Activated CD4-positive, alpha-beta T cell treated with anti-CD3 and anti-CD28 coated beads, Interleukin-2, amount 50 U/mL, for 16 hours (primary cell): ENCODE data around the gene PPP4R3B.
"Not testable (repeated sequence)": the region's sequence is repeated elsewhere in the genome, so short reads cannot be mapped to it uniquely, and the experiment has no call there.

Source experiments
- DNase-seq: peaks from one replicate; pipeline ENCODE4 v3.0.0-alpha.2; 2020

The PPP4R3B gene

DNA sequence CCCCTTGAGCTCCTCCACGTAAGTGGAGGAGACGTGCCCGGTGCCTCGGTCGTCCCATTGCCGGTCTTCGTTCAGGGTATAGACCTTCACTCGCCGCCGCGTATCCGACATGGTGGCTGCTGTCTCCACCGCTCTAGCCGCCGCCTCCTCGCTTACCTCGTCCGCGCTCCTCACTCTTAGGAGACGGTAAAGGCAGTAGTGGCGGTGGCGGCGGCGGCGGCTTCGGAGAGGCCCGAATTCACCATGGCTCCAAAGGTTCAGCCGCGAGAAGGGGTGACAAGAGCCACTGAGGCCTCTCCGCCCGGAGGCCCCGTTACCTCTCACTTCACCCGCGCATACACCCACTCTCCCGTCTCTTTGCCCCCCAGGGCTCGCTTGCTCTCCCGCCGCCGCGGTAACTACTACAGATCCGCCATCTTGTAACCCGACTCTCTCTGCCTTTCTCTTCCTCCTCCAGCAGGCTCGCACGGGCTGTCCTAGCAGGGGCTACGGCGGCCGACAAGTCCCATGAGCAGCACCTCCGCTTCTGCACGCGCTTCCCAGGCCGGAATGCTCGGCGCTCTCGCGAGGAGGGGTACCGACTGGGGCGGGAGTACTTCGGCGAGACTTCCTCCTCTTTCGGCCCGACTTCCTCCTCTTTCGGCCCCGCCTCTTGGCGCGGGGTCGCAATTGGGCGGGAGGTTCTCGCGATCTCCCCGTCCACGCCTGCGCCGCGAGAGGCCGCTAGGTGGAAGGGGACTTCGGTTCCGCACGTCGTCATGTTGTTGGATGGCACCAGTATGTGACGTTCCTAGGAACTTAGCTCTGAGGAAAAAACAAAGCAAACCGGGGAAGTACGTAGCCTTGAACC lies at the start of gene PPP4R3B:
Gene PPP4R3B (minus strand): TSS at position 448 of the 850 bp plus-strand sequence. CDS start 337 bp downstream, at position 111.
- DNase-seq = peak; percentile 99

DNA sequence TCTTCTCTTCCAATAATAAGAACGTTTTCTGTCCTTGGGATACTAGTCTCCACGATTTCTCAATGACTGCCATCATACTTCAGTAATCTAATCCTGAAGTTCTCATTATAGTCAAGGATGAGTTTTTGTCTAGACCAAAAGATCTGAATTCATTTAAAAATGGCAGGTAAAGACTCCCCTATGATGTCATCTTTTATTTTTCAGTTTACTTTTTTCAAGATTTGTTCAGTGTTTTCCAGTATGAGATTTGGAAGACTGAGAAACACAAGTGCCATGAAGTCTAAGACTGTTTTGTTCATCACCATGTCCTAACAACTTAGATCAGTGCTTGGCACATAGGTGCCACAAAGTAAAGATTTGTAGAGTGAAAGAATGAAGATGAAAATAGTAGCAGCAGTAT lies 35.8 kb upstream of the PPP4R3B start:
- no peak for DNase-seq

DNA sequence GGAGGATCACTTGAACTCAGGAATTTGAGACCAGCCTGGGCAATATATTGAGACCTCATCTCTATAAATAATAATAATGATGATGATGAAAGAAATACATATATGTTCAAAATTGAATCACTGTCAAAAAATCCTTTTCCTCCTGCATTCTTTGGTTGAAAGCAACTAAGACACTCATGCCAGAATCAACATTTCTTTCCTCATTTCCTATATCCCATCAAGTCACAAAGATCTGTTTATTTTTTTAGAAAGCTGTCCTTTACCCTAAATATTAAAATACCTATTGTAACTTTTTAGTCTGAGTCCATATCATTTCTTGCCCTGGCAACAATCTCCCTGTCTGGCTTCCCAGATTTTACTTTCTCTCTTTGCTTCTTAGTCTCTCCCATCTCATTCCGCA lies 31.8 kb upstream of the PPP4R3B start:
- no peak for DNase-seq

DNA sequence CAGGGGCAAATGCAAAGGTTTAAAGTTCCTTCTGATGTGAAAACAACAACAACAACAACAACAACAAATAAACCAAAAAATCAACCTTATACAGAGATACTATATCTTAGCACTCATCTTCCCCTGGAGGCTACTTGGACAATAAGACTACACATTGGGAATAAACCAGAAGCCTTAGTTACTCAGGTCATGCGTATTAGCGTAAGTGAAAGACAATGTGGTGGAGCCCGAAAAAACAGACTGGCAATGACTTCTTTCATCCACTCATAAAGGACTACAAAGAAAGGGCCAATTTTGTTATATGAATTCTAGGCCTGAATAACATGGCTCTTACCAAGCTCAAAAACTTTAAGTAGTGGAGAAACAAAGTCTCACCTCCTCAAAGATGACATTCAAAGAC lies 19.4 kb upstream of the PPP4R3B start:
- no peak for DNase-seq

DNA sequence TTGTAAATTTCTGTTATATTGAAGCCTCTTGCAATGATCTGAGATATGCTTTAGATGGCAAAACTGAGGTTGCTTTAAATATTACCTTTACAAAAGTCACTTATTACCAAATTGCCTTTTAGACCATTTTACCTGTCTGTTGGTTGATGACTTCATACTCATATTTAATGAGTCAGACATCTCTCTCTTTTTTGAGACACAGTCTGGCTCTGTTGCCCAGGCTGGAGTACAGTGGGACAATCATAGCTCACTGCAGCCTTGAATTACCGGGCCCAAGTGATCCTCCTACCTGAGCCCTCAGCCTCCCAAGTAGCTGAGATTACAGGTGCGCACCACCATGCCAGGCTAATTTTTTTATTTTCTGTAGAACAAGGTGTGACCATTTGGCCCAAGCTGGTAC lies 11.5 kb upstream of the PPP4R3B start:
- no peak for DNase-seq

DNA sequence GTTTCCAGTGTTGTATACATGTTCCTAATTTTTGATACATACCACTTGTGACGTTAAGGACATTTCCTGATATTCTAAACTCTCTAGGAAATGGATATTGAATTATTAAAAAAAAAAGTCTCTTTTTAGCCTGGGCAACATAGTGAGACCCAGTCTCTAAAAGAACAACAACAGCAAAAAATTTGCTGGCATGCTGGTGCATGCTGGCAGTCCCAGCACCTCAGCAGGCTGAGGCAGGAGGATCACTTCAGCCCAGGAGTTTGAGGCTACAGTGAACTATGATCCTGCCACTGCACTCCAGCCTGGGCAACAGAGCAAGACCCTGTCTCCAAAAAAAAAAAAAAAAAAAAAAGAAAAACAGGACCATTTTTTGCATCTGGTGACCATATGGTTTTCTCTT lies 10.5 kb upstream of the PPP4R3B start:
- DNase-seq = no peak

DNA sequence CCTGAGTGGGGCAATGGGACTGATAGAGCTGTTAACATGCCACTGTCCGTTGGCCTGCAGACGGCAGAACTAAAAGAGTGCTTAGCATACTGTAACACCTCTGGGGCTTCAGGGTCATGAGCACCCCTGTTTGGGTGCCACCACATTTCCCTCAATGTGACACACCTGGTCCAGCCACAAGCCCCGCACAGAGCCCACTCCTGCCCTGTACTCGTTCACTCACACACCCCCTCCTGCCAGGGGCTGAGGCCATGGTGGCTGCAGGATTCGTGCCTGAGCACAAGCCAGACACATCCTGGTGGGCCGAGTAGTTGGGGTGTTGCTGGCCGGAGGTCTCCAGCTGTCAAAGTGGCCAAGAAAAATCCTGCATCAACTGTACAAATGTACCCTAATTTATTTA lies 4.4 kb upstream of the PPP4R3B start:
- DNase-seq = no peak

DNA sequence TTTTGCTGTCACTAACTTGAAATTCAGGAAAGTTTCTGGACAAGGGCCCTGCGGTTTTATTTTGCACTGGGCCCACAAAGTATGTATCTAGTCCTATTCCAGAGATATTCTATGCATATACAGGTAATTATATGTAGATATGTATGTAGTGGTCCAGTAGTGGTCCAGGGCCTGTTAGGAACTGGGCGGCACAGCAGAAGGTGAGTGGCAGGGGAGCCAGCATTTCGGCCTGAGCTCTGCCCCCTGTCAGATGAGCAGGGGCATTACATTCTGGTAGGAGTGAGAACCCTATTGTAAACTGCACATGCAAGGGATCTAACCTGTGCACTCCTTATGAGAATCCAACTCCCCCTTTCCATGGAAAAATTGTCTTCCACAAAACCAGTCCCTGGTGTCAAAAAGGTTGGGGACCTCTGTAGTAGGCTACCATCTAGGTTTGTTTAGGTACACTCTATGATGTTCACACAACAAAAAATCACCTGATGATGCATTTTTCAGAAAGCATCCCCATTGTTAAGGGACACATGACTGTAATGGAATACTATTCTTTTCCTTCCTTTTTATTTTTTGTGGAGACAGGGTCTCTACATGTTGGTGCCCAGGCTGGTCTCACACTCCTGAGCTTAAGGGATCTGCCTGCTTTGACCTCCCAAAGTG lies 2.8 kb upstream of the PPP4R3B start:
- DNase-seq = peak; percentile 41

DNA sequence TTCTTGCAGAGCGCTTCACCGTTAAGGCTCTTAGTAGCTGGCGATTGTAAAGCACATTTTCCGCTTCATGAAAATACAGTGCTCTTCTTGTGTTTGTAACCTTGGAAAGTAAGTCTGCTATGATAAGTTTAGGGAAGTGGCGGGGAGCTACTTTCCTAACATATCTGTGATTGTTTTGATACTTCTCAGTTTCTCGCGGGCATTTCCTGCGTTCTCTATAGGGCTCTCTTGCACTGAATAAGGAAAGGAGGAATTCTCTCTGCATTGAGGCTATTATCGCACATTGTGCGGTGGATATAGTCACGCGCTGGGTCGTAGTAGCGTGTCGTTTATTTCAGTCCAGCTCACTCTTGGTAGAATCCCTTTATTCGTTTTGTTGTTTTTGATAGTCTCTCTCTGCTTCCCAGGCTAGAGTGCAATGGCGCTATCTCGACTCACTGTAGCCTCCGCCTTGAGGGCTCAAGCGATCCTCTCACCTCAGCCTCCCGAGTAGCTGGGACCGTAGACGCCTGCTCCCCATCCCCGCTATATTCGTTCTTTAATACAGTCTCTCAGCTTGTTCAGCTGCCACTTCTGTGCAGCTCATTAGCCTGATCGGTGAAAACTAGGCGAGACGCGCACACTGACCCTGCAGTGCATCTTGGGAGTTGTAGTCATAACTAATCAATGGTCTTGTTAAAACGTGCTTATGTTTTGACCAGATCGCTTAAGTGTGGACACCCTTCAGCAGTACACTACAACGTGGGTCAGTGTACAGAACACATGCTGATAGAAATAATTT lies 1.0 kb upstream of the PPP4R3B start:
- peak; percentile 67 for DNase-seq

DNA sequence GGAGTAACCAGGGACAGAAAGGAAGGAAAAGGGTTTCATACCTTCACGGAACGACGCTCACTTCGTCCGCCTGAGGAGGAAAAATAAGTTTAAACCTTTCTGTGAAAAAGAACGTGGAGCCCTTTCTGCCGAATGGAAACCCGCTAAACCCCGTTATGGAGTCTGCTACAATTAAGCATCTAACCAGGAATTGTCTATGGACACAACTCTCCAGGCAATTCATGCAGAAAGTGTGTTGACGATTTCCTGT lies 528 bp upstream of the PPP4R3B start:
- no peak for DNase-seq

DNA sequence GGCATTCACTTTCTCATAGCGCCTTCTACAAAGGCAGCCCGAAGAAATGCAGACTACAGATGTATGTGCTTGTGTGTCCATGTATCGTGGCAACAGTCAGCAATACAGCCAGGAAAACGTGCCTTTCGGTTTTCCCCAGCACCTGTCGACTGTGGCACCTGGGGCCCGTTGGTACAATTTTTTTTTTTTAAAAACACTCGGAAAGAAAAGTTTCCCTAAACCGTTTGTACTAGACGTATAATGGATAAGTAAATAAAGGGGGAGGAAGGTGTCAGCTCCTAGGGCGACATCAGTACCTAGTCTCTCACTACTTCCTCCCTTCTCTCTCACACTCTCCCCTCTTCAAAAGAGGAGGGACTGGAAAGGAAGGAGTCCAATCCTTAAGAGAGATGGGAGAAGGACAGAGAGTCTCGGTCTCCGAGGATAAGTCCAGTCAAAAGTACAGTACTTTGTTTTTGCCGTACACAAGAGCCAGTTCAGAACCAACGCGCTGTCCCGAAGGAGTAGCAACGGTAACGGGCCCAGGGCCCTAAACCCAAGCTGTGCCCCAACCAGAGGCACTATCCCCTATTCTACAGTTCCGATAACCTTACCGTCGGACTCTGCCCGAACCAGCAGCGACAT lies 759 bp downstream of the PPP4R3B start:
- peak; percentile 54 for DNase-seq

DNA sequence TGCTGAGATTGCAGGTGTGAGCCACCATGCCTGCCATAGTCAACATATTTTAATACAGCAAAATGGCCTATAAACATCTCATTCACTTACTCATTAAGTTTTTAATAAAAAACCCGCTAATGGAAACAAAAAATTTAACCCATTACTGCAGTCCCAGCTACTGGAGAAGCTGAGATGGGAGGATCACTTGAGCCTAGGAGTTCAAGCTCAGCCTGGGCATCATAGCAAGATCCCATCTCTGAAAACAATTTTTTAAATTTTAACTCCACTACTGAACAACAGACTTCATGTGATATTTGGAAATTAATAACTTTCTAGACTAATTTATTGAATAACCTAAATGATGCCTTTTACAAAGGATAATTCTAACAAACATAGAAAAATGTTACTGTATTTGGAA lies 5.4 kb downstream of the PPP4R3B start:
- no peak for DNase-seq

DNA sequence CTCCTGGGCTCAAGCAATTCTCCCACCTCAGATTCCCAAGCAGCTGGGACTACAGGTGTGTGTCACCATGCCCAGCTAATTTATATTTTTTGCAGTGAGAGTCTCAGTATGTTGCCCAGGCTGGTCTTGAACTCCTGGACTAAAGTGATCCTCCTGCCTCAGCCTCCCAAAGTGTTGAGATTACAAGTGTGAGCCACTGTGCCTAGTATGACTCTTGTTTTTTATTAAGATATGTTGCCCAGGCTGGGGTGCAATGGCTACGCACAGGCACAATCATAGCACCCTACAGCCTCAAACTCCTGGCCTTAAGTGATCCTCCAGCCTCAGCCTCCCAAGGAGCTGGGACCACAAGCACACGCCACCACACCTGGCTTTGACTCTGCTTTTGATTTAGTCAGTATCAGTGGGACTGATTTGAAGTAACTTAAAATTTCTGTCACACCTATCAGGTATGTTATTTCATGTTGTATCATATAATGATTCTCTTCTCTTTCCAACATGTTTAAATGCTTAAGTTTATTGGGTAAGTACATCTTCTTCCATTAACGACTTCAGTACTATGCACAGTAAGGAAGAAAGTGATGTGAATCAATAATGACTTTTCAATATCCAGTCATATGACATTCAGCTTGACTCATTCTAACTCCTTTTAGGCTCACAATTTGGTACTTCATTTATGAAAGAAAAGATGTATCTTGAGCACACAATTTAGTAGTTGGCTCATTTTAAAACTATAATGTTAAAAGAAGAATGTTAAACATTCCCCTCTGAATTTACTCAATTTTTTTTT lies 6.3 kb downstream of the PPP4R3B start:
- no peak for DNase-seq

DNA sequence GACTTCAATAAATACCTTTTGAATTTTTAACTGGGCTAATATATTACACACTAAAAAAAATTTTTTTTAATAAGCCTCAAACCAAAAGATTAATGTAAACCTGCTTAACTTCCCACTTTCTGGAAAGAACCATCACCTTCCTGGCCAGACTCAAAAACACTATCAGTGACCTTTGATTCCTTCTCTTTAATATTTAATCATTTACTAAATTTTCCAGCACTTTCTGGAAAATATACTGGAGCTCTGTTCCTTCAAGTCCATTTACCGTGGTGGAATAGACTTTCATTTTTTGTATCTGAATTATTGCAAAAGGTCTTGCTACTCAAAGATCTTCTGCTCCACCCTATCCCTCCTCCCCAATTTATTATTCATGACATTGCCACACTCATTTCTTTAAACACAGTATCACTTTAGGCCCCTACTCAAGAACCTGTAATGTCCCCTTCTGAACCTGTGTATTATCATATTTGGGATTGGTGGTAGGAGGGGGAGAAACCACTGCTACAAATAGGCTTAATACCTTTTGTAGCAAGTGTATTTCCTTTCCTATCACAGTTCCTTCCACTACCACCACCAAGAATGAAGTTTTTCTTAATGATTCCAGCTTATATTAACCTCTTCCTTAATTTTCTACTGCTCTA lies 7.4 kb downstream of the PPP4R3B start:
- DNase-seq = no peak

DNA sequence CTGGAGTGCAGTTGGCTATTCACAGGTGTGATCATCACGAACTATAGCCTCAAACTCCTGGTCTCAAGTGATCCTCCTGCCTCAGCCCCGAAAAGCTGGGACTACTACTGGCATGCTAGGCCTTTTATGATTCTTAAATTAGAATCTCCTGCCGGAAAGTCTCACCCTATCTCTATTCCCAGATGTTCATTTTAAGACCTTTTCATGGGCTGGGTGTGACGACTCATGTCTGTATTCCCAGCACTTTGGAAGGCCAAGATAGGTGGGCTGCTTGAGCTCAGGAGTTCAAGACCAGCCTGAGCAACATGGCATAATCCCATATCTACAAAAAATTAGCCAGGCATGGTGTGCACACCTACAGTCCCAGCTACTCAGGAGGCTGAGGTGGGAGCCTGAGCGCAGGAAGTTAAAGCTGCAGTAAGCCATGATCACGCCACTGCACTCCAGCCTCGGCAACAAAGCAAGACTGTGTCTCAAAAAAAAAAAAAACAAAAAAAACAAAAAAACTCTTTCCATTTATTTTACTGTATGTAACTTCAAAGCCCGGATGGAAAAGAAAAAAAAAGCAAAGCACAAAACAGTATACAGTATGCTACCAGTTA lies 8.1 kb downstream of the PPP4R3B start:
- DNase-seq = no peak

DNA sequence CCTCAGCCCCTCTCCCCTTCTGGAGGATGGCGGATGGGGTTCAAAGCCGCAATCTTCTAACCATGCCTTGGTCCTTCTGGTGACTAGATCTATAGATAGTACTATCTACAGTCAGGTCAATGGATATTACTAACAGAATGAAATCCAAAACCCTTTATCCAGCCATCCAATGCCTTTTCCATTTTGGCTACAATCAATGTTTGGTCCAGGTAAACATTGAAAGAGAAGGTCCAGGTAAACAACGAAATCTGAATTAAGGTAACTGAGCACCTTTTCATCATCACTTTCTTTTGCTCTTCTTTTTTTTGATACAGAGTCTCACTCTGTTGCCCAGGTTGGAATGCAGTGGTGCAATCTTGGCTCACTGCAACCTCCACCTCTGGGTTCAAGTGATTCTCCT lies 9.7 kb downstream of the PPP4R3B start:
- no peak for DNase-seq

DNA sequence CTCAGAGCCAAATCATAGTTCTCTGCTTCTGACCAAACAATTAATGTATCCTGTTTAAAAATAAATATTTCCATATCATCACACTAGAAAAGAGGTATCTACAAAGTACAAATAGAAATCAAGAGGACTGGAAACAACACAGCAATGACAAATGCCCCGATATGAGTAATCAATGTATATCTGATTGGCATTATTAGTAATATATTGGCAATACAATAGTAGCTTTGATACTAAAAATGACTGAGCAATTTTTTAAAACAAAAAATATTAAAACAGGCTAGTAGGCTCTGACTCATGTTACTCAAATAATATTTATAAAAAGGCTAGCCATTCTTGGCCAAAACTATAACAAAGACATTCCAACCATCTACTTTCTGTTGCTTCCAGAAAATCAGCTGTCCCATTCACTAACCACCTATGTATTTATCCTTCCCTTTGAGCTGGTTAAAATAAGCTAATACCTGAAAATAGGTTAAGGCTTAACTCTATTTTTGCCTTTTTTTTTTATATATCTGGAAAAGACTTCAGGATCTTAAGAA lies 13.3 kb downstream of the PPP4R3B start:
- no peak for DNase-seq

DNA sequence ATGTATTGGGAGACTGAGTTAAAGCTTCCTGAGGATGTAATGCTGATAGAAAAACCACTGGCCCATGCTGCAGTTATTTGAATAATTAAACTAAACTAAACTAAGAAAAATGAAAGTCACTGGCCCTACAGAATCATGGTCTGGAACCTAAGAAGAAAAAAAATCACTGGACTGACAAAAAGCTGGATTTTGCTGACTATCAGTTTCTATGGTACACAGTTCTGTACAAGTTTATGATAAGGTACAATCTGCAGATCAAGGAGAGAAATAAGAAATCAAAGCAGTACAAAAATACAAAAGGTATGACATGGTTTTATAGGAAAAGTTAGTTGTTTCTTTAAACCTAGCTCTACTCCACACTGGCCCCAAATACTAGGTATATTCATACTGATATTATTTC lies 15.6 kb downstream of the PPP4R3B start:
- no peak for DNase-seq

DNA sequence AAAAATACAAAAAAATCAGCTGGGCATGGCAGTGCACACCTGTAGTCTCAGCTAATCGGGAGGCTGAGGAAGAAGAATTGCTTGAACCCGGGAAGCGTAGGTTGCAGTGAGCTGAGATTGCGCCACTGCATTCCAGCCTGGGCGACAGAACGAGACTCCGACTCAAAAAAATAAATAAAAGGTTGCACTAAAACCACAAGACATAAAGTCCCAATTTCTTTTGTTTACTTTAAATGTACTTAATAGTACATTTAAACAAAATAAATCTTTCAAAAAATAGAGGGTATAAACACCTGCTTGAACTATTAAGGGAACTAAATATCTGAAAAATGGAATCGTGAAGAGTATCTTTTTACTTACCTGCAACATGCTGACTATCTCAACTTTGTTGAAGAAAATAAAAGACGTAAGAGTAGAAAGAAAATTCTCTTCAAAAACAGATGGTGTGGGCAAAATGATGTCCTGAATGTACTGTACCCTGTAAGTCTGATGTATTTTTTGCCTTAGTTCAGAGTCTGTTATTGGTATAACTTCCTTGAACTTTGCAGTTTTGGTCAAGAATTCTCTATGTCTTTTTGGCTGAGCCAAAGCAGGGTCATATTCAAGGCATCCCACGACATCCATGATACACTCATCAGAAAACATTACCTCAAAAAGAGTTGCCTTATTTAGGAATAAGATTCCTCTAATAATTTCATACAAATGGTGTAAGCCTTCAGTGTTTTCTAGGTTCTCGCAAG lies 19.2 kb downstream of the PPP4R3B start:
- DNase-seq = no peak

DNA sequence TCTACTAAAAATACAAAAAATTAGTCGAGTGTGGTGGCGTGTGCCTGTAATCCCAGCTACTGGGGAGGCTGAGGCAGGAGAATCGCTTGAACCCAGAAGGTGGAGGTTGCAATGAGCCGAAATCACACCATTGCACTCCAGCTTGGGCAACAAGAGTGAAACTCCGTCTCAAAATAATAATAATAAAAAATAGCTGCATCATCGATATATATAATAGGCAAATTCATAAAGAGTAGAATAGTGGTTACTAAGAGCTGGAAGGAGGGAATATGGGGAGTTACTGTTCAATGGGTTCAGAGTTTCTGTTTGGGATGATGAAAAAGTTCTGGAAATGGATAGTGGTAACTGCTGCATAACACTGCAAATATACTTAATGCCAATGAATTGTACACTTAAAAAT lies 20.6 kb downstream of the PPP4R3B start:
- DNase-seq = not testable (repeated sequence)

DNA sequence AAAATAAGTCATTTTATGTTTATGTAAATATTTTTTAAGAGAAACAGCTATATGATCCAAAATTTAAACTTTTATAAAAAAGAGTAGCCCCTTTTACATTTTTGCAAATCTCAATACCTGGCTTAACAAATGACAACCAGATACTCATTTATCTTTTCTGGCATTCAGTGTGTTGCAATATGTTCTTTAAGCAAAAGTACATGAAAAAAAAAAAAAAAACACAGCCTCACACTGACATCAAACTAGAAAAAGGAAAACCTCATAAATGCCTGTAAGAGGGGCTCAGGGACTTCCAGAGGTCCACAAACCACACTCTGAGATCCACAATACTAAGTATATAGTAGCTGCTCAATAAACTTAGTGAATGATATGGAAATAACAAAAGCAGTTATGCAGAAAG lies 21.9 kb downstream of the PPP4R3B start:
- no peak for DNase-seq
